Measurements from ENCODE around the gene ATP6V0C.
"Not testable (repeated sequence)": the region's sequence is repeated elsewhere in the genome, so short reads cannot be mapped to it uniquely, and the experiment has no call there.

Gene ATP6V0C

DNA sequence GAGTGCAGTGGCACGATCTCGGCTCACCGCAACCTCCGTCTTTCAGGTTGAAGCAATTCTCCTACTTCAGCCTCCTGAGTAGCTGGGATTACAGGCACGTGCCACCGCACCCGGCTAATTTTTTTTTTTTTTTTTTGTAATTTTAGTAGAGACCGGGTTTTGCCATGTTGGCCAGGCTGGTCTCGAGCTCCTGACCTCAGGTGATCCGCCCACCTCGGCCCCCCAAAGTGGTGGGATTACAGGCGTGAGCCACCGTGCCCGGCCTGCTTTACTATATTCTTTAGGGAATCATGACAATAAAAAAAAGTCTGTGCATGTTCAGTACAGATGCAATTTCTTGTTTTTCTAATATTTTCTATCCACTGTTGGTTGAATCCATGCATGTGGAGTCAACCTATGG is 30.0 kb downstream of the ATP6V0C start:
- not testable (repeated sequence) for H3K36me3 ChIP-seq (ENCODE audit: control insufficient read depth, insufficient read depth, low read length); H3K4me1 ChIP-seq (ENCODE audit: control insufficient read depth, insufficient read depth, low read length); H3K9me3 ChIP-seq (ENCODE audit: control insufficient read depth, insufficient read depth, low read length); H3K27ac ChIP-seq (ENCODE audit: low read depth, low read length); H3K9ac ChIP-seq (ENCODE audit: low read depth, low read length); H3K4me3 ChIP-seq (ENCODE audit: low read depth, low read length); H3K27me3 ChIP-seq (ENCODE audit: control insufficient read depth, insufficient read depth, low read length)

DNA sequence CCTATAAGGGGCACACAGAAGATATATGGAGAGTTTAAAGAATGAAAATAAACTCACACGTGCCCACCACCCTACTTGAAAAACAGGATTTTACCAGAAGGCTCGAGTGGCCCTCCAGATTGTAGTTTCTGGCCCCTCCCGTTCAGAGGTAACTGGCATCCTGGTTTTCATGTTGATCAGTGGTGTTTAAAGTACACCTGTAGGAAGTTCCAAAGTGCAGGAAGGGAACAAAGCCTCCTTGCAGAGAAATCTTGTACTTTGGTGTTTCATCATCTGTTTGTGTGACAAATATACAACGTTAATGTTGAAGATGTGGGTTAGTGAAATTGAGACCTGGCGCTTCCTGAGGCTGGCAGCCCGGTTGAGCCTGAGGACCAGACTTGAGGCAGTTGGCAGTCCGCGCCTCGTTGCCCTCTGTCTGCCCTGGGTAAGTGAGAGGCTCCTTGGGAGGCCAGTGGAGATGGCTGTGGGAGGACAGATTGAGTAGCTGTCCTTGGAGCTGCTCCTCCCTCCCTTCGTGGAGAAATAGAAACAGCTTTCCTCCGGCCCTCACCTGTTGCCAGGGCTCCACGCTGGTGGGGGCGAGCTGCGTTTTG is 36.6 kb downstream of the ATP6V0C start:
- not testable (repeated sequence) for H3K36me3 ChIP-seq (ENCODE audit: control insufficient read depth, insufficient read depth, low read length); H3K27ac ChIP-seq (ENCODE audit: low read depth, low read length); H3K9me3 ChIP-seq (ENCODE audit: control insufficient read depth, insufficient read depth, low read length); H3K4me1 ChIP-seq (ENCODE audit: control insufficient read depth, insufficient read depth, low read length); H3K27me3 ChIP-seq (ENCODE audit: control insufficient read depth, insufficient read depth, low read length); H3K9ac ChIP-seq (ENCODE audit: low read depth, low read length); H3K4me3 ChIP-seq (ENCODE audit: low read depth, low read length)

DNA sequence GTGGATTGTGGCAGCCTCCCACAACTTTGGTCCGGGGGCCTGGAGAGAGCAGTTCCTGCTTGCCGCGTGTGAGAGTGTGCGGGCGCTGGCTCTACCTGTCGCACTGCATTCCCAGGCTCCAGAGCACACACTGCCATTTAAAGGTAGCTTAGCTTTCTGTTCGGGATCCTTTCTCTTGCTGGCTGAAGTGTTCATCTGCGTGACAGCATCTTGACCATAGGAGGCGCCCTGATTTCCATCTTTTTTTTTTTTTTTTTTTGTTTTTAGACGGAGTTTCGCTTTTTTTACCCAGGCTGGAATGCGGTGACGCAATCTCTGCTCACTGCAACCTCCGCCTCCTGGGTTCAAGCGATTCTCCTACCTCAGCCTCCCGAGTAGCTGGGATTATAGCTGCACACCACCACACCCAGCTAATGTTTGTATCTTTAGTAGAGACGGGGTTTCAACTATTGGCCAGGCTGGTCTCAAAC is 37.7 kb downstream of the ATP6V0C start:
- H3K9ac ChIP-seq (ENCODE audit: low read depth, low read length); H3K4me3 ChIP-seq (ENCODE audit: low read depth, low read length); H3K36me3 ChIP-seq (ENCODE audit: control insufficient read depth, insufficient read depth, low read length); H3K27me3 ChIP-seq (ENCODE audit: control insufficient read depth, insufficient read depth, low read length); H3K9me3 ChIP-seq (ENCODE audit: control insufficient read depth, insufficient read depth, low read length); H3K4me1 ChIP-seq (ENCODE audit: control insufficient read depth, insufficient read depth, low read length): not testable (repeated sequence)
- peak overlapping the region; percentile 73 for H3K27ac ChIP-seq (ENCODE audit: low read depth, low read length)

DNA sequence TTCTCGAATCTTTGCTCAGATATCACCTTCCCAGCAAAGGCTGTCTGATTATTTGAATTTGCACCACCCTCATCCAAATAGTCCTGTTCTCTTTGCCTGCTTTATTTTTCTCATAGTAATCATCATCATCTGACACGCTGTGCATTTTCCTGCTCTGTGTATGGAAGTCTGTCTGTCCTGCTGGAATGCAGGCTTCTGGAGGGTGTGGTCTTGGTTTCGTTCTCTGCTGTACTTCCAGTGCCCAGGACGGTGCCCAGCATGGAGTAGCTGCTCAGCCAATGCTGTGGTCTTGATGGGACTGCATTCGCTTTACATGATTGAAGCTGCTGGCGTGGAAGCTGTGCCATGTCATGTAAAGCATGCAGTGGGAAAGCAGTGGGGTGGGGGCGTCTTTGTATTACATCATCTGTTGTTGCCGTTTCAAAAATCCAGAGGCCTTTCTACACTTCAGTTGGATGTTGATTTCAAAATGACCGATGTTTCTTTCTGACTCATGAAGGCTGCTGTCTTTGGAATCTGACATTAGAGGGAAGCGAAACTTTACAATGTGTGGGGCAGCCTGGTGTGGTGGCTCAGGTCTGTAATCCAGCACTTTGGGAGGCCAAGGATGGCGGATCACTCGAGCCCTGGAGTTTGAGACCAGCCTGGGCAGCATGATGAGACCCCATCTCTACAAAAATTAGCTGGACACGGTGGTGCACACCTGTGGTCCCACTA is 41.1 kb downstream of the ATP6V0C start:
- not testable (repeated sequence) for H3K9me3 ChIP-seq (ENCODE audit: control insufficient read depth, insufficient read depth, low read length); H3K4me1 ChIP-seq (ENCODE audit: control insufficient read depth, insufficient read depth, low read length); H3K4me3 ChIP-seq (ENCODE audit: low read depth, low read length); H3K27me3 ChIP-seq (ENCODE audit: control insufficient read depth, insufficient read depth, low read length); H3K36me3 ChIP-seq (ENCODE audit: control insufficient read depth, insufficient read depth, low read length); H3K9ac ChIP-seq (ENCODE audit: low read depth, low read length); H3K27ac ChIP-seq (ENCODE audit: low read depth, low read length)

DNA sequence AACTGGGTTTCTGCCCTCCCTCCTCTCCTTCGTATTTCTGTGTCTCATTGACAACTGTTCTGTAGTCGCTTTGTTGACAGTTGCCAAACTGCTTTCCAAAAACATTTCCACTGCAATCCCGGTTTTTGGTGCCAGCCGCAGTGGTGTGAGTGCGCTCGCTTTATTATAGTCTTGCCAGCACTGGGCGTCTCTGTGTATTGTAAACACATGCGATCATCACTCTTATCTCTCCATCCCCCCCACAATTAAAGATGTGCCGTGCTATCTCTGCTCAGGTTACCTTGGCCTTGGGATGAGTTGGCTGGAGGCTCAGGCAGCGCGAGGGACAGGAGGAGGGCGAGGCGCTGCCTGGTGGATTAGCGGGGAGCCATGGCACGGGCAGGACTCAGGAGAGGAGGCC is 43.4 kb downstream of the ATP6V0C start:
- not testable (repeated sequence) for H3K4me3 ChIP-seq (ENCODE audit: low read depth, low read length); H3K27me3 ChIP-seq (ENCODE audit: control insufficient read depth, insufficient read depth, low read length); H3K36me3 ChIP-seq (ENCODE audit: control insufficient read depth, insufficient read depth, low read length); H3K4me1 ChIP-seq (ENCODE audit: control insufficient read depth, insufficient read depth, low read length); H3K27ac ChIP-seq (ENCODE audit: low read depth, low read length); H3K9ac ChIP-seq (ENCODE audit: low read depth, low read length); H3K9me3 ChIP-seq (ENCODE audit: control insufficient read depth, insufficient read depth, low read length)

DNA sequence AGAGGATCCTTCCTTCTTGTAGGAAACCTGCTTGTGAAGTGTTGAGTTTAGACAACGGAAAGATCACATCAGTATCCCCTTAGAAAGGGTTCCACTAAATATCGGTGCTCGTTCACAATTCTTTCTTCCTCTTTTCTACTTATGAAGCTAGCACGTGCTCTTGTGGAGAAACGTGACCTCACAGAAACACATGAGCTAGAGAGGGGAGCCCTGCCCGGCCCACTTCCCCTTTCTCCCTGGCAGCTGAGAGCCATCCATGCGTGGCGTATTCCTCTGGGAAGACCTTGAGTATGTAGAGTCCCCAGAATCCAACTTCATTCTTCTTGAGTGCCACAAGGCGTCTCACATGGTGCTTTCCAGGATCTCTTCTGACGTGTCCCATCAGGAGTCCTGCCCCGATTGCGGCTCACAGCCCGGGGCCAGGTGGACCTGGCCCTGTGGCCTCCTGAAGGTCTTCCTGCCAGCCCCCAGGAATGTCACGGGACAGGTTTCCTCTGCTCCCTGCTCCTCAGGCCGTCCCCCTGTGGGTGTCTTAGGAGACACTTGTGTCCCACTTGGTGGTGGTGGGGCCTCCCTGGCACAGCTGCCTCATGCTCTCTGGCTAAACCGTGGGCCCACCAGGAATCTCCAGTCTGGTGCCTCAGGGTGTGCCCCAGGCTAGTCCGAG is 46.5 kb downstream of the ATP6V0C start:
- not testable (repeated sequence) for H3K4me3 ChIP-seq (ENCODE audit: low read depth, low read length); H3K27ac ChIP-seq (ENCODE audit: low read depth, low read length); H3K9ac ChIP-seq (ENCODE audit: low read depth, low read length); H3K27me3 ChIP-seq (ENCODE audit: control insufficient read depth, insufficient read depth, low read length); H3K9me3 ChIP-seq (ENCODE audit: control insufficient read depth, insufficient read depth, low read length); H3K36me3 ChIP-seq (ENCODE audit: control insufficient read depth, insufficient read depth, low read length); H3K4me1 ChIP-seq (ENCODE audit: control insufficient read depth, insufficient read depth, low read length)

DNA sequence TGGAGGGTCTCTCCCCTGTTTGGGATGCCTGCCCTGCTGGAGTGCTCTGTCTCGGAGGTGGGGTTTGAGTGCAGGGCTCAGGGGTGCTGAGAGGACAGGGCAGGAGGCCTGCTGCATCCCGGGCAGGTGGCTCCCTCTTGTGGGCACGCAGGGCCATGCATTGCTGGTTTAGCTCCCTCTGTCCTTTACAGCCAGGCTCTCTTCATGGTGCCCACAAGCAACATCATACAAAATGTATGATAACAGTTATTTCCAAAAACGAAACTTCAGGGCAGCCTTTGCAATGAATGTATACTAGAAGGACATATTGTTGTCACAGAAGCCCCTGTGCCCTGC is 47.0 kb downstream of the ATP6V0C start:
- not testable (repeated sequence) for H3K27me3 ChIP-seq (ENCODE audit: control insufficient read depth, insufficient read depth, low read length); H3K4me3 ChIP-seq (ENCODE audit: low read depth, low read length); H3K9me3 ChIP-seq (ENCODE audit: control insufficient read depth, insufficient read depth, low read length); H3K4me1 ChIP-seq (ENCODE audit: control insufficient read depth, insufficient read depth, low read length); H3K9ac ChIP-seq (ENCODE audit: low read depth, low read length); H3K36me3 ChIP-seq (ENCODE audit: control insufficient read depth, insufficient read depth, low read length); H3K27ac ChIP-seq (ENCODE audit: low read depth, low read length)

DNA sequence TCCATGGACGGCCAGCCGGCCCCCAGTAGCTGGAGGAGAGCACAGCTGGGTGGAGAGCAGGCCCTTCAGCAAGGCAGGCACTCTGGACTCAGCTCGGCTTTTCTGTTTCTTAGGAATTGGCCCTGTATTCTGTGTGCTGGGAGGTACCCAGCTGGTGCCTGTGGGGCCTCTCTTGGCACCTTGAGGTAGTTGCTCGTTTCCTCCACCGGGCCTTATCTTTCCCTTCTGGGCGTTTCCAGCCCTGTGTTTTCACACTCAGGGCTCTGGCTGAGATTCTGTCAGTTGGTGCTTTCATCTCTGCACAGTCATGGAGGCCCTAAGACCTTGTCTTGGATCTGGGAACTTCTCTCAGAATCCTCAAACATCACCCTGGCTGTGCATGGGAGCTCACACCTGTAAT is 53.8 kb downstream of the ATP6V0C start:
- not testable (repeated sequence) for H3K9me3 ChIP-seq (ENCODE audit: control insufficient read depth, insufficient read depth, low read length); H3K4me1 ChIP-seq (ENCODE audit: control insufficient read depth, insufficient read depth, low read length); H3K36me3 ChIP-seq (ENCODE audit: control insufficient read depth, insufficient read depth, low read length); H3K9ac ChIP-seq (ENCODE audit: low read depth, low read length); H3K27ac ChIP-seq (ENCODE audit: low read depth, low read length); H3K27me3 ChIP-seq (ENCODE audit: control insufficient read depth, insufficient read depth, low read length); H3K4me3 ChIP-seq (ENCODE audit: low read depth, low read length)

DNA sequence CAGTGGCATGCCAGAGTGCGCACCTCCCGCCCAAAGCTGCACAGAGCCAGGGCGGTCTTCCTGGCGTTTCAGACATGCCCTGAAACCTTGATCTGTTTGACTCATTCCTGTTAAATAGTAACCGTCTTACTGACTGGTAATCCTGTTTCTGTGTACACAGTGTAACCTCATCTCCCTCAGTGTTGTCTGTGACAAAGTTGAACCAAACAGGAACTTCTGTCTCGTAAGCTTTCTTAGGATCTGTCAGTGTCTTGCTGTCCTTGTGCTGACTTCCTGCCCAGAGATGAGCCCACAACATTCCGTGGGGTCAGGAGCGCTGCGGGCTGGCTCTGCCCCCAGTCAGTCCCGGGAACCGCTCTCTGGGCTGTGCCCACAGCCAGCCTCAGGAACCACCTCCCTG is 54.8 kb downstream of the ATP6V0C start:
- H3K27ac ChIP-seq (ENCODE audit: low read depth, low read length); H3K27me3 ChIP-seq (ENCODE audit: control insufficient read depth, insufficient read depth, low read length); H3K4me1 ChIP-seq (ENCODE audit: control insufficient read depth, insufficient read depth, low read length); H3K9ac ChIP-seq (ENCODE audit: low read depth, low read length); H3K9me3 ChIP-seq (ENCODE audit: control insufficient read depth, insufficient read depth, low read length); H3K36me3 ChIP-seq (ENCODE audit: control insufficient read depth, insufficient read depth, low read length); H3K4me3 ChIP-seq (ENCODE audit: low read depth, low read length): not testable (repeated sequence)

Measured in HUES48 (cell line).